ENCODE measurements around the gene PRR23E. TPM values are rescaled to one million over a fixed set of nuclear protein-coding genes. Genes with fewer than 3 reads are reported as not detected.

PRR23E gene
- total and polyA plus RNA-seq, 3 experiments from 2014 or later = not detected

DNA sequence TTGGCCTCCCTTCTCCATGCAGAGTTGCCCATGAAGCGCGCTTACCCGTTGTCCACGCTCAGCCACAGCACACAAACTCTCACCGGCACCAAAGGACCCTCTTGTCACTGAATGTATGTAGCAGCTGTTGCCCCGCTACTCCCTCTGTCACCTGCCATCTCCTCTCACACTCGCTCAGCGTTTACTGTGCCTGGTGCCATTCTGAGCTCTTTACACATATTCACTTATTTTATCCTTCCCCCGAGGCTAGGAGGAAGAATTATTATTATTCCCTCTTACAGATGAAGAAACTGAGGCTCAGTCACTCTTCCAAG, 41.7 kb upstream of the PRR23E start:
- peaks cover 9 to 10% of the 10 kb centered on the region in 2 donors for H3K27me3 Mint-ChIP-seq
- H3K4me3 ChIP-seq (ENCODE audit: low read length) = no peak overlapping the region
- H3K36me3 ChIP-seq (ENCODE audit: insufficient read depth, low read length) = no peaks in the 10 kb centered on the region
- H3K4me1 Mint-ChIP-seq = no peaks in the 10 kb centered on the region
- ChIA-PET POLR2A (no interaction called here), CTCF (no interaction called here)
- no peaks in the 10 kb centered on the region for H3K9me3 Mint-ChIP-seq
- H3K9me3 ChIP-seq (ENCODE audit: low read length) = no peaks in the 10 kb centered on the region
- no peaks in the 10 kb centered on the region for H3K36me3 Mint-ChIP-seq
- no peak overlapping the region for H3K4me3 Mint-ChIP-seq
- H3K27ac Mint-ChIP-seq = peak overlapping the region in 1 of 8 donors; percentile 7
- no peak for DNase-seq
- no peak overlapping the region for H3K27ac ChIP-seq (ENCODE audit: low read depth, low read length)
- no peaks in the 10 kb centered on the region for H3K4me1 ChIP-seq (ENCODE audit: insufficient read depth, low read length)
- H3K27me3 ChIP-seq (ENCODE audit: insufficient read depth, low read length, poor library complexity, severe bottlenecking) = no peaks in the 10 kb centered on the region

DNA sequence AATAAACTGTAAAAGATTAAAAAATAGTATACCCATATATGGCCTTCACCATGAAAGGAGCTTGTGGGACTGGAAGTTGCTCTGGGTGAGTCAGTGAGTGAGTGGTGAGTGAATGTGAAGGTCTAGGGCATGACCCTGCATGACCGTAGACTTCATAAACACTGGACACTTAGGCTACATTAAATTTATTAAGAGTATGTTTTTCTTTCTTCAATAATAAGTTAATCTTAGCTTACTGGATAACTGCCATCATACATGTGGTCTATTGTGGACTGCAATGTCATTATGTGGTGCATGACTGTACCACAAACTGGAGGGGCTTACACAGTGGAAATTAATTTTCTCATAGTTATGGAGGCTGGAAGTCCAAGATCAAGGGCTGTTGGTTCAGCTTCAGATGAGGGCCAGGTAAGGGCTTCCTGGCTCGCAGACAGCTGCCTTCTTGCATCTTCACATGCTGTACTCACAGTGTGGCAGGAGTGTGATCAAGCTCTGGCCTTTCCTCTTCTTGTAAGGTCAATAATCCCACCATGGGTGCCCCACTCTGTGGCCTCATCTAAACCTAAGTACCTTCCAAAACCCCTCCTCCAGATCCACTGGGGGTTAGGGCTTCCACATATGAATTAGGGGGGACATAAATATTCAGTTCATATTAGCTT, 40.8 kb upstream of the PRR23E start:
- POLR2A ChIA-PET = no interaction called here
- no peaks in the 10 kb centered on the region for H3K36me3 ChIP-seq (ENCODE audit: insufficient read depth, low read length)
- no peaks in the 10 kb centered on the region for H3K4me1 ChIP-seq (ENCODE audit: insufficient read depth, low read length)
- H3K27ac ChIP-seq (ENCODE audit: low read depth, low read length) = no peak overlapping the region
- peaks cover 9 to 10% of the 10 kb centered on the region in 2 donors for H3K27me3 Mint-ChIP-seq
- CTCF ChIA-PET = no interaction called here
- H3K27me3 ChIP-seq (ENCODE audit: insufficient read depth, low read length, poor library complexity, severe bottlenecking) = no peaks in the 10 kb centered on the region
- no peak overlapping the region for H3K4me3 ChIP-seq (ENCODE audit: low read length)
- H3K4me1 Mint-ChIP-seq = no peaks in the 10 kb centered on the region
- no peak overlapping the region for H3K27ac Mint-ChIP-seq
- H3K9me3 ChIP-seq (ENCODE audit: low read length) = no peaks in the 10 kb centered on the region
- DNase-seq = no peak
- H3K9me3 Mint-ChIP-seq = no peaks in the 10 kb centered on the region
- H3K4me3 Mint-ChIP-seq = no peak overlapping the region
- H3K36me3 Mint-ChIP-seq = no peaks in the 10 kb centered on the region

DNA sequence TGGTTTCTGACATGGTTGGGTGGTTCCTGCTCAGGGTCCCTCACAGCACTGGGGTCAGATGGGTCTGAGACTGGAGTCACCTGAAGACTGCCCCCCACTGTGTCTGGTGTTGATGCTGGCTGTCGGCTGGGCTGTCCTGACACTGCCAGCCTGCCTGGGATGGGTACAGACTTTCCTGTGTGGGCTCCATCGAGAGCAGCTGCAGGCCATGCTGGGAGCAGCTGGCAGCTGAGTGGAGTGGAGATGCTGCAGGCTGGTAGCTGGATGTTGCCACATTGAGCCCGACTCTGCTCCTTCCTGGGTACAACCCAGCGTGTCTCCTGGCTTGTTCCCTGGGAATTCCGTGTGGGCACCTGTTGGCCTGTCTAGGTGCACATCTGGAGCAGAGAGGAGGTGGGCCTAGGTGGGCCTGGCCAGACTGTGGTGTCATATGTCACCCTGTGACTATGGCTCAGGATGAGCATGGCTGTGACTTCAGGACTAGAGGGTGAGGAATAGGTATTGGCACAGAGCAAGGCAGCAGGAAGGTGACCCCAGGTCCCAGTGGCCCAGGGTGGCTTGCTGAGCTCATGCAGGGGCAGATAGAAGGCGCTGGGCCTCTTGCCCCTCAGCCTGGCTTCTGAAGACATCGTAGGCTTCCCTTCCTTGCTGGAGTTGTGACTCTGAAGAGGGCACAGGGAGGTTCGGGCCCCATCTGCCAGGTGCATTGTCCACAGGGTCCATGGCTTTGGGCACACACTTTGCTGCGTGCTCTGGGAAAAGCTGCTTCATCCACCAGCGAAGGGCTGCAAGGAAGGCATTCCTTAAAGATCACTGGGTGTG, 40.0 kb upstream of the PRR23E start:
- no peaks in the 10 kb centered on the region for H3K9me3 Mint-ChIP-seq
- ChIA-PET POLR2A (no interaction called here), CTCF (no interaction called here)
- Histone ChIP-seq H3K4me1 (ENCODE audit: insufficient read depth, low read length) (no peaks in the 10 kb centered on the region), H3K4me3 (ENCODE audit: low read length) (no peak overlapping the region), H3K9me3 (ENCODE audit: low read length) (no peaks in the 10 kb centered on the region), H3K27ac (ENCODE audit: low read depth, low read length) (no peak overlapping the region), H3K27me3 (ENCODE audit: insufficient read depth, low read length, poor library complexity, severe bottlenecking) (no peaks in the 10 kb centered on the region), H3K36me3 (ENCODE audit: insufficient read depth, low read length) (no peaks in the 10 kb centered on the region)
- H3K27me3 Mint-ChIP-seq = peaks cover 6 to 11% of the 10 kb centered on the region in 2 donors
- no peaks in the 10 kb centered on the region for H3K36me3 Mint-ChIP-seq
- no peak overlapping the region for H3K27ac Mint-ChIP-seq
- no peaks in the 10 kb centered on the region for H3K4me1 Mint-ChIP-seq
- no peak for DNase-seq
- no peak overlapping the region for H3K4me3 Mint-ChIP-seq

DNA sequence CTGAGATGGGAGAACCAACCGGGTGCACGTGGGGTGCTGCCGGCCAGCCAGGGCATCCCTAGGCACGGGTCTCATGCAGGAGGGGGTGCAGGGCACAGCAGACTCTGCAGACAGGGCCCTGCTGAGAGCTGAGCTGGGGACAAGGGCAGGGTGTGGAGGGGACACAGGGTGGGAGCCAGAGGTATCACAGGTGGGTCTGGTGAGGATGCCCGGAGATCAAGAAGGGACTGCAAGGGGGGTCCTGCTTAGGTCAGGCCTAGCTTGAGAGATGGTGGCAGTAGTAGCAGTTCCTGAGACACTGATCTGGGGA, 39.5 kb upstream of the PRR23E start:
- Histone ChIP-seq H3K9me3 (ENCODE audit: low read length) (no peaks in the 10 kb centered on the region), H3K4me3 (ENCODE audit: low read length) (no peak overlapping the region), H3K27ac (ENCODE audit: low read depth, low read length) (no peak overlapping the region), H3K36me3 (ENCODE audit: insufficient read depth, low read length) (no peaks in the 10 kb centered on the region), H3K4me1 (ENCODE audit: insufficient read depth, low read length) (no peaks in the 10 kb centered on the region), H3K27me3 (ENCODE audit: insufficient read depth, low read length, poor library complexity, severe bottlenecking) (no peaks in the 10 kb centered on the region)
- POLR2A ChIA-PET = no interaction called here
- CTCF ChIA-PET = no interaction called here
- no peaks in the 10 kb centered on the region for H3K36me3 Mint-ChIP-seq
- H3K4me1 Mint-ChIP-seq = no peaks in the 10 kb centered on the region
- DNase-seq = no peak
- H3K27ac Mint-ChIP-seq = no peak overlapping the region
- H3K9me3 Mint-ChIP-seq = no peaks in the 10 kb centered on the region
- H3K27me3 Mint-ChIP-seq = peaks cover 5 to 9% of the 10 kb centered on the region in 2 donors
- no peak overlapping the region for H3K4me3 Mint-ChIP-seq

DNA sequence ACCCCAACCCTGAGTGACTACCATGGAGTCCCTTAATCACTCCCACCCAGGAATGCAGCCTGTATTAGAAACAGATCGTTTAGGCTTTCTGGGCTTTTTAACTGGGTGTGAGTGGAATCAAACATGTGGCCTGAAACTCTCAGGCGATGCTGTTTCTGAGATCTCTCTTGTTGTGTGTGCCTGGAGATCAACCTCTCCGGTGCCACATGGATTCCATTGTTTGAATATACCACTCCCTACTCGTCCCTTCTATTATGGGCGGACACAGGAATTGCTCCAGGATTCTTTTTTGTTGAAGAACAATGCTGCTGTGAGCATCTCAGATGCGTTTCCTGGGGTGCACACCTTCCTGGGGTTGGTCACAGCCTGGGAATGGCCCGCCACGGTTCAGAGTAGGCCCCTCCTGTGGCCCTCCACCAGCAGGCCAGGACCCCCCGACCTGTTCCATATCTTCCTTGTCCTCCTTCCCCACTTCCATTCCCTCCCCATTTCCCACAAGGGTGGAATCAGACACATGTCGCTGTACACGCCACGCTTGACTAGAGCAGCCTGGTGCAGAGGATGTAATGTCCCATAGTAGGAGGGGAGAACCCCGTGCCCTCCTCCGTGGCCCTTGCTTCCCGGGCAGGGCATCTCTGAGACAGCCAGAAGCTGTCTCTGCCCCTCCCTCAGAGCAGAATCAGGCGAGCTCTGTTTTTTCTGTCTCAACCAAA, 36.4 kb upstream of the PRR23E start:
- no peak overlapping the region for H3K27ac Mint-ChIP-seq
- DNase-seq = no peak
- H3K4me3 Mint-ChIP-seq = no peak overlapping the region
- no peaks in the 10 kb centered on the region for H3K4me1 Mint-ChIP-seq
- ChIA-PET CTCF (no interaction called here), POLR2A (no interaction called here)
- no peak overlapping the region for H3K27ac ChIP-seq (ENCODE audit: low read depth, low read length)
- H3K27me3 ChIP-seq (ENCODE audit: insufficient read depth, low read length, poor library complexity, severe bottlenecking) = no peaks in the 10 kb centered on the region
- H3K4me1 ChIP-seq (ENCODE audit: insufficient read depth, low read length) = no peaks in the 10 kb centered on the region
- no peak overlapping the region for H3K4me3 ChIP-seq (ENCODE audit: low read length)
- H3K9me3 Mint-ChIP-seq = no peaks in the 10 kb centered on the region
- no peaks in the 10 kb centered on the region for H3K9me3 ChIP-seq (ENCODE audit: low read length)
- no peaks in the 10 kb centered on the region for H3K36me3 ChIP-seq (ENCODE audit: insufficient read depth, low read length)
- H3K27me3 Mint-ChIP-seq = peaks cover 6 to 8% of the 10 kb centered on the region in 2 donors
- no peaks in the 10 kb centered on the region for H3K36me3 Mint-ChIP-seq

DNA sequence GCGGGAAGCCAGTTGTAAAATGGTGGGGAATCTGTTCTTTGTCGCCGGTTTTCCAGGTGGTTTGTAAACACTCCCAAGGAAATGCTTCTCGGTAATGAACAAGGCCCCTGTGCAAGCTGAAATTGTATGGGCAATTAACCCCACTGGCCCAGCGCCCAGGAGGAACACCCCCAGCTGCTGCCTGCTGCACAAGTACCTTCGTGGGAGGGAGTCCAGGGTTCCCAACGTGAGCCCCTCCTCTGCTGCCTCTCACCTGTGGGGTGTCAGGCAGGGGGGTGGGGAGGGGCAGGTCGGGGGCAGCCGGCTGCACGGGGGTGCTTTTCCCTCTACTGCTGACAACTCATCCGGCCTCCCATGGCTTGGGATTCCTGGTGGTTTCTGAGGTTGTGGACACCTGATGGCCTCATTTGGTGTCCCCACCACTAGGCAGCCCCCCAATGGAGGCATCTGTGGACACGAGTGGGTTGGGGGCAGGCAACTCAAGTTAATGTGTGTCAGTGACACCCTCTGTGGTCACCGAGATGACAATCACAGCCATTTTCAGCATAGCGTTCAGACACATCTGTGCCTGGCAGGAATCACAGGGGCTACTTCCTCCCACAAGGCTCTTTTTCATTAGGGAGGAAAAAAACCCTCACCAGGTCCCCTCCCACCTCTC, 35.6 kb upstream of the PRR23E start:
- H3K9me3 ChIP-seq (ENCODE audit: low read length) = no peaks in the 10 kb centered on the region
- Mint-ChIP-seq H3K4me3 (no peak overlapping the region), H3K9me3 (no peaks in the 10 kb centered on the region), H3K27me3 (peaks cover 6 to 8% of the 10 kb centered on the region in 2 donors), H3K27ac (no peak overlapping the region), H3K4me1 (no peaks in the 10 kb centered on the region), H3K36me3 (no peaks in the 10 kb centered on the region)
- no peak for DNase-seq
- H3K4me1 ChIP-seq (ENCODE audit: insufficient read depth, low read length) = no peaks in the 10 kb centered on the region
- no peak overlapping the region for H3K4me3 ChIP-seq (ENCODE audit: low read length)
- POLR2A ChIA-PET = no interaction called here
- H3K27ac ChIP-seq (ENCODE audit: low read depth, low read length) = no peak overlapping the region
- CTCF ChIA-PET = no interaction called here
- H3K36me3 ChIP-seq (ENCODE audit: insufficient read depth, low read length) = no peaks in the 10 kb centered on the region
- peaks cover 2% of the 10 kb centered on the region for H3K27me3 ChIP-seq (ENCODE audit: insufficient read depth, low read length, poor library complexity, severe bottlenecking)

DNA sequence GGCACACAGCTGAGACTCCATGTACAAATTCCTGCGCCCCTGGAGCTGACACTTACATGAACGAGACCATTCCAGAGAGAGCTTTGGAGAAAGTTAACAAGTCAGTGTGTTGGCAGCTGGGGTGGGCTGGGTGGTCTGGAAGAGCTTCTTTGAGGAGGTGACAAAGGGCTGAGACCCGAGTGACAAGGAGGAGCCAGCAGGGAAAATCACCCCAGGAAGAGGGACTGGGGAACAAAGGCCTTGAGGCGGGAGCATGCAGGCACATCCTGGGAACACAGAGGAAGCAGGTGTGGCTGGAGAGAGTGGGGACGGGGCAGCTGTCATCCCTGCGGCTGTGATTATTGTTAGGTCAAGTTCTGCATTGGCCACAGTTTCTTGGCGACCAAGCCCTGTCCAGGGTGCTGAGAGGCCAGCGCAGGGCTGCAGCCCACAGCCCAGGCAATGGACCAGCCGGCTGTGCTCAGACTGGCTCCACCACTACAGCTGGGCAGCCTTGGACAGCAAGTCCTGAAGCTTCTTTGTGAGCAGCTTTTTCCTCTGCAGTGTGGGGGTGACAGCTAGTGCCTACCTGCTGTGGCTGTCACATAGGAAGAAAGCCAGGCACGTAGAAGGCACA, 34.2 kb upstream of the PRR23E start:
- H3K4me3 Mint-ChIP-seq = no peak overlapping the region
- H3K4me1 ChIP-seq (ENCODE audit: insufficient read depth, low read length) = no peaks in the 10 kb centered on the region
- H3K27ac ChIP-seq (ENCODE audit: low read depth, low read length) = no peak overlapping the region
- H3K4me1 Mint-ChIP-seq = no peaks in the 10 kb centered on the region
- no peaks in the 10 kb centered on the region for H3K9me3 Mint-ChIP-seq
- H3K4me3 ChIP-seq (ENCODE audit: low read length) = no peak overlapping the region
- CTCF ChIA-PET = no interaction called here
- H3K36me3 ChIP-seq (ENCODE audit: insufficient read depth, low read length) = no peaks in the 10 kb centered on the region
- H3K36me3 Mint-ChIP-seq = no peaks in the 10 kb centered on the region
- peaks cover 3% of the 10 kb centered on the region for H3K27me3 ChIP-seq (ENCODE audit: insufficient read depth, low read length, poor library complexity, severe bottlenecking)
- H3K27me3 Mint-ChIP-seq = peaks cover 6 to 8% of the 10 kb centered on the region in 2 donors
- POLR2A ChIA-PET = no interaction called here
- no peak overlapping the region for H3K27ac Mint-ChIP-seq
- no peaks in the 10 kb centered on the region for H3K9me3 ChIP-seq (ENCODE audit: low read length)
- no peak for DNase-seq

DNA sequence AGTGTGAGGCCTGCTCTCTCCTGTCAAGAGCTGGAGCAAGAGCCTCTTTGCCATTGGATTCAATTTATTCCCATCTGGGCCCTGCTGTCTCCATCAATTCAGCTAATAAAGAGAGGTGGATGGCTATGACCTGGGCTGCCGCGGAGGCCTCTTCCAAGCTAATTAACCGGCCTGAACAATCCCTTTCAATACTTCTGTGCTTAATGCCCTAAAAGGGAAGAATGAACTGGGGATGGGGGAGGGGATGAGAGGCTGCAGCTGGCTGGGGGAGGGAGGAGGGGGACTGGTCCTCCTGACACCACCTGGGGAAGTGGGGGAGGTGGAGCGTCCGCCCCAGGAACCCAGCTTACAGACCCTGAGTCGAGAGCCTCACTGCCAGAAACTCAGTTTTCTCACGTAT, 33.4 kb upstream of the PRR23E start:
- Histone ChIP-seq H3K4me1 (ENCODE audit: insufficient read depth, low read length) (no peaks in the 10 kb centered on the region), H3K4me3 (ENCODE audit: low read length) (no peak overlapping the region), H3K36me3 (ENCODE audit: insufficient read depth, low read length) (no peaks in the 10 kb centered on the region), H3K9me3 (ENCODE audit: low read length) (no peaks in the 10 kb centered on the region), H3K27me3 (ENCODE audit: insufficient read depth, low read length, poor library complexity, severe bottlenecking) (peaks cover 3% of the 10 kb centered on the region), H3K27ac (ENCODE audit: low read depth, low read length) (no peak overlapping the region)
- Mint-ChIP-seq H3K4me3 (no peak overlapping the region), H3K27ac (no peak overlapping the region), H3K36me3 (no peaks in the 10 kb centered on the region), H3K4me1 (no peaks in the 10 kb centered on the region), H3K9me3 (no peaks in the 10 kb centered on the region), H3K27me3 (peaks cover 6 to 12% of the 10 kb centered on the region in 2 donors)
- CTCF ChIA-PET = no interaction called here
- DNase-seq = no peak
- POLR2A ChIA-PET = no interaction called here
